Measurements from ENCODE around the gene FNDC8.
"Not testable (repeated sequence)": the region's sequence is repeated elsewhere in the genome, so short reads cannot be mapped to it uniquely, and the experiment has no call there.

FNDC8 gene

DNA sequence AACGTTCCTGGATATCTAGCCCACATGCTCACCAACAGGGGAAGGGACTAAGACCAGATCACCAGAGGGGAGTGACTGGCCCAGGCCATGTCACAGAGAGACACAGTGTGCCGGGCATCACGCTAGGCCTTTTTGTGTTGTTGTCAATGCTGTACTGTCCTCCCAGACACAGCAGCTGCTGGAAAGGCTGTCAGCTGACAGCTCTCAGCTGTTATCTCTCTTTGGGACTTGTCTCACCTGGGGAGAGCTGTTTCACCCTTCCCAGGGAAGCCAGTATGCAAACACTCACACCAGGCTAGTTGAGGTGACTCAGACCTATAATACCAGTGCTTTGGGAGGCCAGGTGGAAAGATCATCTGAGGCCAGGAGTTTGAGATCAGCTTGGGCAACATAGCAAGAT lies 45.6 kb downstream of the FNDC8 start:
- no peak for DNase-seq
- no peaks in the 10 kb centered on the region for H3K9me3 ChIP-seq (ENCODE audit: control insufficient read depth, low read length)
- H3K4me1 ChIP-seq (ENCODE audit: control insufficient read depth, insufficient read depth, low read length, poor library complexity, severe bottlenecking) = peaks cover 16% of the 10 kb centered on the region
- no peak overlapping the region for H3K4me3 ChIP-seq (ENCODE audit: insufficient read depth, low read depth, low read length, poor library complexity, severe bottlenecking)
- no peak overlapping the region for H3K27ac ChIP-seq (ENCODE audit: insufficient read depth, low read length, poor library complexity, severe bottlenecking)
- no peaks in the 10 kb centered on the region for H3K27me3 ChIP-seq (replicated peaks; ENCODE audit: control insufficient read depth, insufficient read depth, low read length, poor library complexity, severe bottlenecking)
- H3K36me3 ChIP-seq (ENCODE audit: control insufficient read depth, insufficient read depth, low read length) = no peaks in the 10 kb centered on the region

DNA sequence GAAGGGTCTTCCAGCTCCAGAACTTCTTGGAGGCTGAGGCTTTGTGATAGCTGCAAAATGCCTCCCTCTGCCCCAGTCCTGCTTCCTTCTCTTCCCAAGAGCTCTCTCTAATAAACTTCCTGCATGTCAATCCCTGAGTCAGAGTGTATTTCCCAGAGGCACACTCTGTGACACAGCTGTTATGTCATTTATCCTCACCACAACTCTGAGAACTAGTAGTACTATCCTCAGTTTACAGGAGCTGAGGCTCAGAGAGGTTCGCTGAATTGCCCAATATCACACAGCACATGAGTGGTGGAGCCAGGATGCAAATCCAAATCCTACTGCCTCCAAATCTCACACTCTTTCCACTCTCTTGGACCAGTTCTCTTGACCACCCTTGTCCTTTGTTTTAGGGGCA lies 46.3 kb downstream of the FNDC8 start:
- H3K4me3 ChIP-seq (ENCODE audit: insufficient read depth, low read depth, low read length, poor library complexity, severe bottlenecking) = no peak overlapping the region
- no peaks in the 10 kb centered on the region for H3K27me3 ChIP-seq (replicated peaks; ENCODE audit: control insufficient read depth, insufficient read depth, low read length, poor library complexity, severe bottlenecking)
- H3K9me3 ChIP-seq (ENCODE audit: control insufficient read depth, low read length) = no peaks in the 10 kb centered on the region
- no peaks in the 10 kb centered on the region for H3K36me3 ChIP-seq (ENCODE audit: control insufficient read depth, insufficient read depth, low read length)
- peaks cover 17% of the 10 kb centered on the region for H3K4me1 ChIP-seq (ENCODE audit: control insufficient read depth, insufficient read depth, low read length, poor library complexity, severe bottlenecking)
- no peak for DNase-seq
- H3K27ac ChIP-seq (ENCODE audit: insufficient read depth, low read length, poor library complexity, severe bottlenecking) = no peak overlapping the region

DNA sequence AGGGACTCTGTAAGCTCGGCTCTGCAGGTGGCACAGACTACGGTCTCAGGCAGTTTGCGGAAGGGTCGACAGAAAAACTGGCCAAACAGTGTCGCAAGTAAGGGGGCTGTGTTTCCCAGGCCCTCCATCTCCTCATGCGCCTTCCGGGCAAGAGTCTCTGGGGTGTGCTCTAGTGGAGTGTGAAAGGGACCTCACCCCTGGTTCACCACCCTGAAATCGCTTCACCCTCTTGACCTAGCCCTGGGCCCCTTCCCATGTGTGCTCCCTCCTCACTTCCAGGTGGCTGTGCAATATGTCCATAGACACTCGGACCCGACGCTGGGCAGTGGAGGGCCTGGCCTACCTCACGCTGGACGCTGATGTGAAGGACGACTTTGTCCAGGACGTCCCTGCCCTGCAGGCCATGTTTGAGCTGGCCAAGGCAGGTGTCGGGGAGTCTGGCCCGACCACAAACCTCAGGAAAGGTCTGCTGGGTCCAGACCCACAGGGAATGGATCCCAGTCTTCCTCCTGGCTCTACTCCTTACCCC lies 48.5 kb downstream of the FNDC8 start:
- DNase-seq = no peak
- H3K27ac ChIP-seq (ENCODE audit: insufficient read depth, low read length, poor library complexity, severe bottlenecking) = no peak overlapping the region
- H3K9me3 ChIP-seq (ENCODE audit: control insufficient read depth, low read length) = no peaks in the 10 kb centered on the region
- H3K4me1 ChIP-seq (ENCODE audit: control insufficient read depth, insufficient read depth, low read length, poor library complexity, severe bottlenecking) = peaks cover 20% of the 10 kb centered on the region
- H3K36me3 ChIP-seq (ENCODE audit: control insufficient read depth, insufficient read depth, low read length) = no peaks in the 10 kb centered on the region
- no peak overlapping the region for H3K4me3 ChIP-seq (ENCODE audit: insufficient read depth, low read depth, low read length, poor library complexity, severe bottlenecking)
- H3K27me3 ChIP-seq (replicated peaks; ENCODE audit: control insufficient read depth, insufficient read depth, low read length, poor library complexity, severe bottlenecking) = no peaks in the 10 kb centered on the region

DNA sequence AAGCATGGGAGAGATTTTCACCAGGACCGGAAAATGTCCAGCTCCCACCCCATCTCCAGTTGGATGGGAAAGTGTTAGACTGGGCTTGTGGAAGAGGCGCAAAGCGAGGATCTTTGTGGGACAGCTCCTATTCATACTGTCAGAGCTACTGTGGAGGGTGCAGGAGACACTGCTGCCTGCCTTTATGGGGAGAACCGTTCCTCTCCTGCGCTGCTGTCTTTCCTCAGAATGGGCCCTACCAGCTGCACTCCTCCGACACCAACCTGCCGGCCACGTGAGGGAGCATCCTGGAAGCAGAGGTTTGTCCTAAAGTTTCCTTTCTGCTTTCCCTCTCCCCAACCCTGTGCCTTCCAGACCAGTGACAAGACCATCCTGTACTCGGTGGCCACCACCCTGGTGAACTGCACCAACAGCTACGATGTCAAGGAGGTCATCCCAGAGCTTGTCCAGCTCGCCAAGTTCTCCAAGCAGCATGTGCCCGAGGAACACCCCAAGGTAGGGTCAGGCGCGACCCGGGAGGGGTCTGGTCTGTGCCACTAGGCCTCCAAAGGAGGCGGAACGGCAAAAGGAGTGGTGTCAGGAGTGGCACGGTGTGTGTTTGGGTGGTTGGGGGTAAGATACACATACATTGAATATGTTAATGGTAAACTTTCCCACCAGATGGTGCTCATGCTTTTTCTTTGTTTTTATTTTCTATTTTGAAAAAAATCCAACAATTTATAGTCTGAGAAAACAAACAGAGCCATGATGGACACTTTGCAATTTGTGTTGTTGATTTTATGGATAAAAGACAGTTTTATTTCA lies 49.8 kb downstream of the FNDC8 start:
- Histone ChIP-seq H3K27me3 (replicated peaks; ENCODE audit: control insufficient read depth, insufficient read depth, low read length, poor library complexity, severe bottlenecking) (no peaks in the 10 kb centered on the region), H3K4me1 (ENCODE audit: control insufficient read depth, insufficient read depth, low read length, poor library complexity, severe bottlenecking) (peaks cover 16% of the 10 kb centered on the region), H3K9me3 (ENCODE audit: control insufficient read depth, low read length) (no peaks in the 10 kb centered on the region), H3K27ac (ENCODE audit: insufficient read depth, low read length, poor library complexity, severe bottlenecking) (no peak overlapping the region), H3K36me3 (ENCODE audit: control insufficient read depth, insufficient read depth, low read length) (no peaks in the 10 kb centered on the region), H3K4me3 (ENCODE audit: insufficient read depth, low read depth, low read length, poor library complexity, severe bottlenecking) (no peak overlapping the region)
- no peak for DNase-seq

DNA sequence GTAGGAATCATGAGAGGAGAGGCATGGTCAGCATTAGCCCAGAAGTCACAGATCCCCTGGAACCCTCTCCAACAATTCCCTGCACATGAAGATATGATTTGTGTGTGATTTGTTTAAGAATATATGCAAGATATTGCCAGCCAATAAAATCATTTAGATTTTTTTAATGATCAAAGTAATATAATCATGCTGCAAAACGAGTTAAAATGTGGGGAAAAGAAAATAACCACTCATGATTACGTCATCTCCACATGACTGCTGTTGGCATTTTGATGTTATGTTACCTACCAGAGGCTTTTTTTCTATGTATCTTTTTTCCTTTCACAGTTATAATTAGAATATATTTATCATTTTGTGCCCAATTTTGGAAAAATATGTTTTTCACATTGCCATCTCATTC lies 50.4 kb downstream of the FNDC8 start:
- H3K27ac ChIP-seq (ENCODE audit: insufficient read depth, low read length, poor library complexity, severe bottlenecking) = peak overlapping the region; percentile 46
- DNase-seq = no peak

DNA sequence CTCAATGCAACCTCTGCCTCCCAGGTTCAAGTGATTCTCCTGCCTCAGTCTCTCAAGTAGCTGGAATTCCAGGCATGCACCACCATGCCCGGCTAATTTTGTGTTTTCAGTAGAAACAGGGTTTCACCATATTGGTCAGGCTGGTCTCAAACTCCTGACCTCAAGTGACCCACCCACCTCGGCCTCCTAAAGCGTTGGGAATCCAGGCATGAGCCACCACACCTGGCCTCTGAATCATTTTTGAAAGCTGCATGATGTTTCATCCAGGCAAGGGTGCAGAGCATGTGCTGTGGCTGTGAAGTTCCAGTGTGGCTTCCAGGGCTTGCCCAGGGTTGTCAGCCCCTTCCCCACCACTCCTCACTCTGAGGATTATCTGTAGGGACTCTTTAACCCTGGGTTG lies 50.9 kb downstream of the FNDC8 start:
- H3K4me1 ChIP-seq (ENCODE audit: control insufficient read depth, insufficient read depth, low read length, poor library complexity, severe bottlenecking) = peaks cover 24% of the 10 kb centered on the region
- not testable (repeated sequence) for DNase-seq; H3K36me3 ChIP-seq (ENCODE audit: control insufficient read depth, insufficient read depth, low read length); H3K9me3 ChIP-seq (ENCODE audit: control insufficient read depth, low read length); H3K4me3 ChIP-seq (ENCODE audit: insufficient read depth, low read depth, low read length, poor library complexity, severe bottlenecking); H3K27me3 ChIP-seq (replicated peaks; ENCODE audit: control insufficient read depth, insufficient read depth, low read length, poor library complexity, severe bottlenecking)
- peak overlapping the region; percentile 46 for H3K27ac ChIP-seq (ENCODE audit: insufficient read depth, low read length, poor library complexity, severe bottlenecking)

More for the DNA sequence above, 50.4 kb downstream of the FNDC8 start:
- Histone ChIP-seq H3K4me1 (ENCODE audit: control insufficient read depth, insufficient read depth, low read length, poor library complexity, severe bottlenecking) (peaks cover 19% of the 10 kb centered on the region), H3K27me3 (replicated peaks; ENCODE audit: control insufficient read depth, insufficient read depth, low read length, poor library complexity, severe bottlenecking) (no peaks in the 10 kb centered on the region), H3K36me3 (ENCODE audit: control insufficient read depth, insufficient read depth, low read length) (no peaks in the 10 kb centered on the region), H3K9me3 (ENCODE audit: control insufficient read depth, low read length) (no peaks in the 10 kb centered on the region), H3K4me3 (ENCODE audit: insufficient read depth, low read depth, low read length, poor library complexity, severe bottlenecking) (no peak overlapping the region)

DNA sequence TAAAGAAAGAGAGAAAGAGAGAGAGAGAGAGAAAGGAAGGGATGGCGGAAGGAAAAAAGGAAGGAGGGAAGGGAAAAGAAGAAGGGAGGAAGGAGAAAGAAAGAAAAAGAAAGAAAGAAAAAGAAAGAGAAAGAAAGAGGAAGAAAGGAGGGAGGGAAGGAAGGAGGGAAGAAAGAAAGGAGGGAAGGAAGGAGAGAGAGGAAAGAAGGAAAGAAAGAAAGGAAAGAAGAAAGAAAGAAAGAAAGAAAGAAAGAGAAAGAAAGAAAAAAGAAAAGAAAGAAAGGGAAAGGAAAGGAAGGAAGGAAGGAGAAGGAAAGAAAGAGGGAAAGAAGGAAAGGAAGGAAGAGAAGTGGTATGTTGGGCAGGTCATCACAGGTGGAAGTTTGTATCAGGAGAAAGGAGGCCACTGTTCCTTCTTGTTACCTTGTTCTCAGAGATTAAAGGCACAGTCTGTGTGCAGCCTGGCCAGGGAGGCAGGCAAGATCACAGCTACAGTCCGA lies 53.5 kb downstream of the FNDC8 start:
- DNase-seq = no peak
- Histone ChIP-seq H3K4me3 (ENCODE audit: insufficient read depth, low read depth, low read length, poor library complexity, severe bottlenecking) (no peak overlapping the region), H3K4me1 (ENCODE audit: control insufficient read depth, insufficient read depth, low read length, poor library complexity, severe bottlenecking) (peaks cover 27% of the 10 kb centered on the region), H3K9me3 (ENCODE audit: control insufficient read depth, low read length) (no peaks in the 10 kb centered on the region), H3K27ac (ENCODE audit: insufficient read depth, low read length, poor library complexity, severe bottlenecking) (no peak overlapping the region), H3K36me3 (ENCODE audit: control insufficient read depth, insufficient read depth, low read length) (no peaks in the 10 kb centered on the region), H3K27me3 (replicated peaks; ENCODE audit: control insufficient read depth, insufficient read depth, low read length, poor library complexity, severe bottlenecking) (no peaks in the 10 kb centered on the region)

DNA sequence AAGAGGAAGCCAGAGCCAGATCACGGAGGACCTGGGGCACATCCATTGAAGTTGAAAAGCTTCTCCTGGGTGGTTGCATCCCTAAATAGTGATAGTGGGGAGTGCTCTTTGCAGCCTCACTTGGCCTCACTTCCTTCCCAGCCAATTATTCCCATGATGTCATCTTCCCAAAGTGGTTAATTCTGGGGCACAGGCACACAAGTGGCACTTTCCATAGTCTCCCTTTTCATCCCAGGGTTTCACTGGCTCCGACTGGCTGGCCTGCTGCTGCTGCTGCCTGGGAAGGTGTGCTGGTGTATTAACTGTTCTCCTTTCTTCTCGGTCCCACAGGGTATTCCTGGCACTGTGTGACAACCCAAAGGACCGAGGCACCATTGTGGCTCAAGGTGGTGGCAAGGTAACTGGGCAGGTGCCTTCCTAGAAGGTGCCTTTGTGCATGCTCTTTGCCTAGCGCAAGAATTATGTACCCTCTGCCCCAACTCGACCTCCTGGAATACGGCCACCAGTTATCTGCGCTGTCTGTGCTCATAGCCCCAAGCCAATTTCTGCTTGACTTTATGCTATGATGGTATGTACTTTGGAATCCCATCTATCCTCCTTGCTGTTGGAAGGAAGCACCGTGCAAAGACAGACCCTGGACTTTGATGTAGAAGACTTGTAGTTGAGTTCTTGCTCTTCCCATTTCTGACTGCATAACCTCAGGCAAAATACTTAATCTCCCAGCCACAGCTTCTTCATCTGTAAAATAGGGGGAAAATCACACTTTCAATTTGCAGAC lies 54.4 kb downstream of the FNDC8 start:
- Histone ChIP-seq H3K4me1 (ENCODE audit: control insufficient read depth, insufficient read depth, low read length, poor library complexity, severe bottlenecking) (peaks cover 27% of the 10 kb centered on the region), H3K9me3 (ENCODE audit: control insufficient read depth, low read length) (no peaks in the 10 kb centered on the region)

DNA sequence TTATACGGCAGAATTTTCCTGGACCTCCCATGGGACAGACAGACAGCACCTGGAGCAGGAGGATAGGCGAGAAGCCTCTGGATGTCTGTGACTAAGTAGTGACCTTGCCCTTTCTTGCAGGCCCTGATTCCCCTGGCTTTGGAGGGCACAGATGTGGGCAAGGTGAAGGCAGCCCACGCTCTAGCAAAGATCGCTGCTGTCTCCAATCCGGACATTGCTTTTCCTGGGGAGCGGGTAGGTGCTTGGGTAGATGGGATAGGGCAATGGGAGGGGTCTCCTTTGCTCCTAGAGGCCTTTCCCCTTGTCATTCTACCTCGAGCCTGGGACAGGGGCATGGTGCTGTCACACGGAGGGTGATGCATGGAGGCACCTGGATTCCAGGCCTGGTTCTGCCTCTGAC lies 55.5 kb downstream of the FNDC8 start:
- peaks cover 23% of the 10 kb centered on the region for H3K4me1 ChIP-seq (ENCODE audit: control insufficient read depth, insufficient read depth, low read length, poor library complexity, severe bottlenecking)
- H3K27me3 ChIP-seq (replicated peaks; ENCODE audit: control insufficient read depth, insufficient read depth, low read length, poor library complexity, severe bottlenecking) = no peaks in the 10 kb centered on the region
- no peaks in the 10 kb centered on the region for H3K36me3 ChIP-seq (ENCODE audit: control insufficient read depth, insufficient read depth, low read length)
- no peak for DNase-seq
- H3K9me3 ChIP-seq (ENCODE audit: control insufficient read depth, low read length) = no peaks in the 10 kb centered on the region
- no peak overlapping the region for H3K27ac ChIP-seq (ENCODE audit: insufficient read depth, low read length, poor library complexity, severe bottlenecking)
- H3K4me3 ChIP-seq (ENCODE audit: insufficient read depth, low read depth, low read length, poor library complexity, severe bottlenecking) = no peak overlapping the region

More for the DNA sequence above, 54.4 kb downstream of the FNDC8 start:
- Histone ChIP-seq H3K4me3 (ENCODE audit: insufficient read depth, low read depth, low read length, poor library complexity, severe bottlenecking) (no peak overlapping the region), H3K27me3 (replicated peaks; ENCODE audit: control insufficient read depth, insufficient read depth, low read length, poor library complexity, severe bottlenecking) (no peaks in the 10 kb centered on the region), H3K36me3 (ENCODE audit: control insufficient read depth, insufficient read depth, low read length) (no peaks in the 10 kb centered on the region), H3K27ac (ENCODE audit: insufficient read depth, low read length, poor library complexity, severe bottlenecking) (no peak overlapping the region)
- DNase-seq = no peak

DNA sequence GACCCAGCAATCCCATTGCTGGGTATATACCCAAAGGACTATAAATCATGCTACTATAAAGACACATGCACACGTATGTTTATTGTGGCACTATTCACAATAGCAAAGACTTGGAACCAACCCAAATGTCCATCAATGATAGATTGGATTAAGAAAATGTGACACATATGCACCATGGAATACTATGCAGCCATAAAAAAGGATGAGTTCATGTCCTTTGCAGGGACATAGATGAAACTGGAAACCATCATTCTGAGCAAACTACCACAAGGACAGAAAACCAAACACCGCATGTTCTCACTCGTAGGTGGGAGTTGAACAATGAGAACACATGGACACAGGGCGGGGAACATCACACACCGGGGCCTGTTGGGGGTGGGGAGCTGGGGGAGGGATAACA lies 58.0 kb downstream of the FNDC8 start:
- peaks cover 19% of the 10 kb centered on the region for H3K4me1 ChIP-seq (ENCODE audit: control insufficient read depth, insufficient read depth, low read length, poor library complexity, severe bottlenecking)
- DNase-seq = not testable (repeated sequence)

More for the DNA sequence above, 58.0 kb downstream of the FNDC8 start:
- H3K4me3 ChIP-seq (ENCODE audit: insufficient read depth, low read depth, low read length, poor library complexity, severe bottlenecking); H3K9me3 ChIP-seq (ENCODE audit: control insufficient read depth, low read length); H3K27ac ChIP-seq (ENCODE audit: insufficient read depth, low read length, poor library complexity, severe bottlenecking); H3K36me3 ChIP-seq (ENCODE audit: control insufficient read depth, insufficient read depth, low read length); H3K27me3 ChIP-seq (replicated peaks; ENCODE audit: control insufficient read depth, insufficient read depth, low read length, poor library complexity, severe bottlenecking): not testable (repeated sequence)
